ENCODE results near the gene C20orf202.

GRCh38 chr20:1163653-1164052 is 39.6 kb upstream of the C20orf202 start:
- TF ChIP-seq, protein P1, sequence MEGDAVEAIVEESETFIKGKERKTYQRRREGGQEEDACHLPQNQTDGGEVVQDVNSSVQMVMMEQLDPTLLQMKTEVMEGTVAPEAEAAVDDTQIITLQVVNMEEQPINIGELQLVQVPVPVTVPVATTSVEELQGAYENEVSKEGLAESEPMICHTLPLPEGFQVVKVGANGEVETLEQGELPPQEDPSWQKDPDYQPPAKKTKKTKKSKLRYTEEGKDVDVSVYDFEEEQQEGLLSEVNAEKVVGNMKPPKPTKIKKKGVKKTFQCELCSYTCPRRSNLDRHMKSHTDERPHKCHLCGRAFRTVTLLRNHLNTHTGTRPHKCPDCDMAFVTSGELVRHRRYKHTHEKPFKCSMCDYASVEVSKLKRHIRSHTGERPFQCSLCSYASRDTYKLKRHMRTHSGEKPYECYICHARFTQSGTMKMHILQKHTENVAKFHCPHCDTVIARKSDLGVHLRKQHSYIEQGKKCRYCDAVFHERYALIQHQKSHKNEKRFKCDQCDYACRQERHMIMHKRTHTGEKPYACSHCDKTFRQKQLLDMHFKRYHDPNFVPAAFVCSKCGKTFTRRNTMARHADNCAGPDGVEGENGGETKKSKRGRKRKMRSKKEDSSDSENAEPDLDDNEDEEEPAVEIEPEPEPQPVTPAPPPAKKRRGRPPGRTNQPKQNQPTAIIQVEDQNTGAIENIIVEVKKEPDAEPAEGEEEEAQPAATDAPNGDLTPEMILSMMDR (IDR thresholded peaks at IDR 0.05; ENCODE audit: low read length) = no peak
- TF ChIP-seq EZH2 (IDR thresholded peaks at IDR 0.05; ENCODE audit: borderline replicate concordance, low read length) = no peak
